BLaER1 (cell line): ENCODE results near the gene TM4SF4.

Experiments used
- H3K27ac ChIP-seq: shearing (Covaris generic); formaldehyde crosslinking; 2 replicates; pipeline ENCODE4 v1.8.1; 2022
- H3K27me3 ChIP-seq: shearing (Covaris generic); formaldehyde crosslinking; 2 replicates; pipeline ENCODE4 v1.8.1; 2022
- H3K36me3 ChIP-seq: shearing (Covaris generic); formaldehyde crosslinking; 2 replicates; pipeline ENCODE4 v1.8.1; 2022
- H3K4me1 ChIP-seq: shearing (Covaris generic); formaldehyde crosslinking; 2 replicates; pipeline ENCODE4 v1.8.1; 2022
- H3K4me2 ChIP-seq: shearing (Covaris generic); formaldehyde crosslinking; 2 replicates; pipeline ENCODE4 v1.8.1; 2022
- H3K4me3 ChIP-seq: shearing (Covaris generic); formaldehyde crosslinking; 2 replicates; pipeline ENCODE4 v1.8.1; 2022
- H3K9ac ChIP-seq: shearing (Covaris generic); formaldehyde crosslinking; 2 replicates; pipeline ENCODE4 v1.8.1; 2022
- H3K9me3 ChIP-seq: shearing (Covaris generic); formaldehyde crosslinking; 2 replicates; pipeline ENCODE4 v1.8.1; 2022
- H4K20me1 ChIP-seq: shearing (Covaris generic); formaldehyde crosslinking; 2 replicates; pipeline ENCODE4 v1.8.1; 2022
- Cebpa-rat ChIP-seq: shearing (Covaris generic); IDR thresholded peaks from 2 replicates; pipeline ENCODE4 v1.8.1; 2022

The TM4SF4 gene

DNA sequence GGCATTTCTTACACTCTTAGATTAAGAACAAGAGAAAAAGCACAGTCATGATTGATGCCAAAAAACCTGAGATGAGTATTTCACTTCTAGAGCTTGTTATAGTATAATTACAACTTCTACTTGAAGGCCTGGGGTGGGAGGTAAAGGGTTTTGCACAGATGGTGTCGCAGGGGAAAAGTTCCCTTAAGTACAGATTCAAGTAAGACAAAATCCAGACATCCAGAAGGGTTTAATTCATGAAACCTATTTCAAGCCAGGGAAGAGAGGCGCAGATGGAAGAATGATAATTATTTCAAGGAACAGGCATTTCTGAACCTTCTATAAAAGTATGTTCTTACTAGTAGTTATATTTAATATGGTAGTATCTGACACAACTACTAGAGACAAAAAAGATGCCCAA lies 70.6 kb downstream of the TM4SF4 start:
- Histone ChIP-seq H3K9me3 (no peaks in the 10 kb centered on the region), H4K20me1 (no peaks in the 10 kb centered on the region), H3K9ac (no peak overlapping the region), H3K36me3 (no peaks in the 10 kb centered on the region), H3K4me2 (no peak overlapping the region), H3K27ac (no peak overlapping the region), H3K27me3 (no peaks in the 10 kb centered on the region), H3K4me1 (no peaks in the 10 kb centered on the region), H3K4me3 (no peak overlapping the region)
- TF ChIP-seq Cebpa-rat: no peak

DNA sequence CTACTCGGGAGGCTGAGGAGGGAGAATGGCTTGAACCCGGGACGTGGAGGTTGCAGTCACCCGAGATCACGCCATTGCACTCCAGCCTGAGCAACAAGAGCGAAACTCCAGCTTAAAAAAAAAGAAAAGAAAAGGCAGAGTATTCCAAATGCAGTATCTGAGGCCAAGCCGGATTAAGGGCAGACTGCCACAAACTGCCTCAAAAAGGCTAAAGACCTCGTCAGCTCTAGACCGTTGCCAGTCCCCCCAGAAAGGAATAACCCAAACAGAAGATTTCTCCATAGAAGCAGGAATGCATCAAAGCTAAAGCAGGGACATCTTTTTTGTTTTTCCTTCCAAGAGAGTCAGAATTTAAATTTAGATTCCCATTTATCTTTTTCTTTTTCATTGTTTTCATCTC lies 72.9 kb downstream of the TM4SF4 start:
- no peak overlapping the region for H3K4me3 ChIP-seq
- TF ChIP-seq Cebpa-rat: no peak
- H3K36me3 ChIP-seq: no peaks in the 10 kb centered on the region
- no peak overlapping the region for H3K9ac ChIP-seq
- no peaks in the 10 kb centered on the region for H3K9me3 ChIP-seq
- H3K27ac ChIP-seq: no peak overlapping the region
- H3K4me2 ChIP-seq: no peak overlapping the region
- H4K20me1 ChIP-seq: no peaks in the 10 kb centered on the region
- no peaks in the 10 kb centered on the region for H3K4me1 ChIP-seq
- H3K27me3 ChIP-seq: no peaks in the 10 kb centered on the region

DNA sequence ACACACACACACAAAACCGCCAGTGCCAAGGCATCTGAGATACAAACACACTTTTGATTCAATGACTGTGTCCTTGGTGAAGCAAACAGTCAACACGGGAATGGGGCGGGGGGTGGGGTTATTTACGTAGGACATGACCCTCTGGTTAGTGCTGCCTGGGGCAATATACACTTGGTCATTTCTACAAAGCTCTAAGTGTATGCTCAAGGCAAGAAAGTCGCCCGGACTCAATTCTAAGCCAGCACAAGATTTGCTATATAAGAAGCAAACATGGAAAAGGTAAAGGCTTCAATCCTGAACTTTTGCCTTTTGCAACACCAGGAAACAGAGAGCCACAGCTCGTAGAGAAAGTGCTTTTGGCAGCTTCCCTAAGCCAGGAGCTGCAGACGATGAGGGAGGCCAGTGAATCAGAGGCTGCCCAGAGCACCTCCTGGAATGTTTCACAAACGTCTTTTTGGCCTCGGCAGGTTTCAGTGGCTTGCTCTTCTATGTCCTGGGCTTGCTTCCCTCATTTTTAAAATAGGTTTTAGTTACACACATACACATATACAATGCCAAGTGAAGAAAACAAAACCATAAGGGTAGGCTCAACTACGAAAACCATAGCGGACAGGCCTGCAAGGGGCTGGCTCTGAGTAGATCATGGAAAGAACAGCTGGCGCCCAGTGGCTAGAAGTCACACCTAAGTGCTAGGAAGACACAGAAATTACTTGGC lies 73.6 kb downstream of the TM4SF4 start:
- no peak overlapping the region for H3K27ac ChIP-seq
- H4K20me1 ChIP-seq: no peaks in the 10 kb centered on the region
- H3K27me3 ChIP-seq: no peaks in the 10 kb centered on the region
- H3K9me3 ChIP-seq: no peaks in the 10 kb centered on the region
- no peaks in the 10 kb centered on the region for H3K36me3 ChIP-seq
- no peak overlapping the region for H3K9ac ChIP-seq
- no peak overlapping the region for H3K4me3 ChIP-seq
- H3K4me2 ChIP-seq: no peak overlapping the region
- TF ChIP-seq Cebpa-rat: no peak
- no peaks in the 10 kb centered on the region for H3K4me1 ChIP-seq

DNA sequence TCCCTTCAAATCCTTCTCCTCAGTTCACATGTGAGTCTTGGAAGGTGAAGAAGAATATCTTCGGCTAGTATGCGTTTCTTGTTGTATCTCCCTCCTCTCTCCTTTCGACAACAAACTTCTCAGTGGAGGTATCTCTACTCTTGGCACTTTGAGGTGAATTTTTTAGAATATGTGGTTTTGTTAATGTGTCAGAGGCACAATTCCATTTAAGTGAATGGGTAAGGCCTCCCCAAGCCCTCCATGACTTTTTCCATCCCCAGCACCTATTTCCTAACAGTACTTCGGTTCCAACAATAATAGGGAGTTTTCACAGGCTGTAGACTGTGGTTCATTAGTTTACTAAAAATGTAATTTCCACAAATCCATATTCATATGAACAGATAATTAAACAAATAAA lies 74.2 kb downstream of the TM4SF4 start:
- Histone ChIP-seq H3K4me3 (no peak overlapping the region), H4K20me1 (no peaks in the 10 kb centered on the region), H3K9ac (no peak overlapping the region), H3K4me2 (no peak overlapping the region), H3K27ac (no peak overlapping the region), H3K27me3 (no peaks in the 10 kb centered on the region), H3K4me1 (0 out of 2 replicates have a peak, but pooled peaks cover 1% of the 10 kb centered on the region), H3K36me3 (no peaks in the 10 kb centered on the region), H3K9me3 (no peaks in the 10 kb centered on the region)
- no peak for TF ChIP-seq Cebpa-rat

DNA sequence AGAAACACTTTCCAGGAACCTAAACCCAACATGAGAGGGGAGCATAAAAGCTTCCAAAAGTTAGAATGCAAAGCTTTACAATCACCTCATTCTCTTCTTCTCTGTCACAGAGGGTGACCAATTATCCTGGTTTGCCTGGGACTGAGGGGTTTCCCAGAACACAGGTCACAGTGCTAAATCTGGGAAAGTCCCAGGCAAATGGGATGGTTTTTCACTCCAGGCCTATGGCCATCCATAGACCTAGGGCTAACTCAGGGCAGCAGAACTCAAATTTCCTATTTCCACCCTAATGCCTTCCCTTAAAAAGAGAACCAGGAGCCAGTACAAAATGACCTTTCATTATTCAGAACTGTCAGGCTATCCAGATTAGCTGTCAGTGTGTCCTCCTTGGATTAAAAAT lies 77.0 kb downstream of the TM4SF4 start:
- no peak for TF ChIP-seq Cebpa-rat
- H3K36me3 ChIP-seq: no peaks in the 10 kb centered on the region
- H3K4me2 ChIP-seq: no peak overlapping the region
- H3K27me3 ChIP-seq: no peaks in the 10 kb centered on the region
- peaks cover 30% of the 10 kb centered on the region for H3K4me1 ChIP-seq
- H3K27ac ChIP-seq: no peak overlapping the region
- H3K9ac ChIP-seq: no peak overlapping the region
- no peak overlapping the region for H3K4me3 ChIP-seq
- no peaks in the 10 kb centered on the region for H3K9me3 ChIP-seq
- no peaks in the 10 kb centered on the region for H4K20me1 ChIP-seq

DNA sequence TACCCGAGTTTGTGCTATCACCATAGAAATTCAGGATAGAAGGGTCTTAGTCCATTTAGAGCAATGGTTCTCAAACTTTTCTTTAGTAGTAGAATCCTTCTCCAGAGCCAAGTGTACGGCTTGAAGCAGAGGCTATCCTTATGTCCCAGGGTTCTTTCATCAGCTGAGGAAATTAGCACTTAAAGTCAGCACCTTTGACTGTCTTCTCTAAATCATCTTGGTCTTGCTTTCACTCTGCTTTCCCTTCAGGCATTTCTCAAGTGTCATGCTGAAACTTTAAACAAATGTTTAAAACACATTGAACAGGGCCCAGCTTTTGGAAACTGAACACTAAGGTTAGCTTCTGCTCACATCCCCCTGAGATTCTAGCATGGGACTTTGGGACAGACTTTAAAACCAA lies 78.2 kb downstream of the TM4SF4 start:
- no peak overlapping the region for H3K4me2 ChIP-seq
- peaks cover 31% of the 10 kb centered on the region for H3K4me1 ChIP-seq
- no peaks in the 10 kb centered on the region for H4K20me1 ChIP-seq
- H3K27ac ChIP-seq: no peak overlapping the region
- H3K9me3 ChIP-seq: no peaks in the 10 kb centered on the region
- H3K36me3 ChIP-seq: no peaks in the 10 kb centered on the region
- H3K27me3 ChIP-seq: no peaks in the 10 kb centered on the region
- no peak overlapping the region for H3K9ac ChIP-seq
- TF ChIP-seq Cebpa-rat: no peak
- no peak overlapping the region for H3K4me3 ChIP-seq
